ENCODE data around the gene NYAP2. TPM values are rescaled to one million over a fixed set of nuclear protein-coding genes. Genes with fewer than 3 reads are reported as not detected.

NYAP2 gene
- total and polyA plus RNA-seq, 2 of the 4 experiments (the other 2 are of a cell fraction): not detected

DNA sequence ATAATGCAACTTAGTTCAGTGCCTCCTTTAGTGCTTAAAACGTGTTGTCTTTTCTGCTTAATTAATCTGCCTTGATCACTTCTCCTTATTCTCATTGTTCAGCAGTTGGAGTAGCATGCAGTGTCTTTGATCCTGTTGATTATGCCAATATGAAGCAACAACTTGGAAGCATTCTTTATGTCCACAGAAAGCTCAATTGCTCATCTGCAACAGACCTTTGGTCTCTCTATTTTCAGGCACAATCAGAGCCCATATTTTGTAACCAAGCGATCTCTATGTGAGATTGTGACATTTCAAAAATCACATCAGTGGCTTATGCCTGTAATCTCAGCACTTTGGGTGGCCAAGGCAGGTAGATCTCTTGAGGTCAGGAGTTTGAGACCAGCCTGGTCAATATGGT lies 217.3 kb downstream of the NYAP2 start:
- no peak for TF ChIP-seq MXI1 (IDR thresholded peaks at IDR 0.05; ENCODE audit: borderline replicate concordance, low read depth, low read length)
- no peak for TF ChIP-seq SMC3 (IDR thresholded peaks at IDR 0.05; ENCODE audit: low read depth, low read length)
- TF ChIP-seq CEBPB (IDR thresholded peaks at IDR 0.05; ENCODE audit: low read depth, low read length): no peak
- TF ChIP-seq, protein P1, sequence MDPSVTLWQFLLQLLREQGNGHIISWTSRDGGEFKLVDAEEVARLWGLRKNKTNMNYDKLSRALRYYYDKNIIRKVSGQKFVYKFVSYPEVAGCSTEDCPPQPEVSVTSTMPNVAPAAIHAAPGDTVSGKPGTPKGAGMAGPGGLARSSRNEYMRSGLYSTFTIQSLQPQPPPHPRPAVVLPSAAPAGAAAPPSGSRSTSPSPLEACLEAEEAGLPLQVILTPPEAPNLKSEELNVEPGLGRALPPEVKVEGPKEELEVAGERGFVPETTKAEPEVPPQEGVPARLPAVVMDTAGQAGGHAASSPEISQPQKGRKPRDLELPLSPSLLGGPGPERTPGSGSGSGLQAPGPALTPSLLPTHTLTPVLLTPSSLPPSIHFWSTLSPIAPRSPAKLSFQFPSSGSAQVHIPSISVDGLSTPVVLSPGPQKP (IDR thresholded peaks at IDR 0.05; ENCODE audit: borderline replicate concordance, low read depth, low read length): no peak
- TF ChIP-seq, protein P2, sequence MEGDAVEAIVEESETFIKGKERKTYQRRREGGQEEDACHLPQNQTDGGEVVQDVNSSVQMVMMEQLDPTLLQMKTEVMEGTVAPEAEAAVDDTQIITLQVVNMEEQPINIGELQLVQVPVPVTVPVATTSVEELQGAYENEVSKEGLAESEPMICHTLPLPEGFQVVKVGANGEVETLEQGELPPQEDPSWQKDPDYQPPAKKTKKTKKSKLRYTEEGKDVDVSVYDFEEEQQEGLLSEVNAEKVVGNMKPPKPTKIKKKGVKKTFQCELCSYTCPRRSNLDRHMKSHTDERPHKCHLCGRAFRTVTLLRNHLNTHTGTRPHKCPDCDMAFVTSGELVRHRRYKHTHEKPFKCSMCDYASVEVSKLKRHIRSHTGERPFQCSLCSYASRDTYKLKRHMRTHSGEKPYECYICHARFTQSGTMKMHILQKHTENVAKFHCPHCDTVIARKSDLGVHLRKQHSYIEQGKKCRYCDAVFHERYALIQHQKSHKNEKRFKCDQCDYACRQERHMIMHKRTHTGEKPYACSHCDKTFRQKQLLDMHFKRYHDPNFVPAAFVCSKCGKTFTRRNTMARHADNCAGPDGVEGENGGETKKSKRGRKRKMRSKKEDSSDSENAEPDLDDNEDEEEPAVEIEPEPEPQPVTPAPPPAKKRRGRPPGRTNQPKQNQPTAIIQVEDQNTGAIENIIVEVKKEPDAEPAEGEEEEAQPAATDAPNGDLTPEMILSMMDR (conservative IDR thresholded peaks at IDR 0.05; ENCODE audit: low read depth, low read length): no peak
- TF ChIP-seq, protein P3, sequence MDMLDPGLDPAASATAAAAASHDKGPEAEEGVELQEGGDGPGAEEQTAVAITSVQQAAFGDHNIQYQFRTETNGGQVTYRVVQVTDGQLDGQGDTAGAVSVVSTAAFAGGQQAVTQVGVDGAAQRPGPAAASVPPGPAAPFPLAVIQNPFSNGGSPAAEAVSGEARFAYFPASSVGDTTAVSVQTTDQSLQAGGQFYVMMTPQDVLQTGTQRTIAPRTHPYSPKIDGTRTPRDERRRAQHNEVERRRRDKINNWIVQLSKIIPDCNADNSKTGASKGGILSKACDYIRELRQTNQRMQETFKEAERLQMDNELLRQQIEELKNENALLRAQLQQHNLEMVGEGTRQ (IDR thresholded peaks at IDR 0.05; ENCODE audit: low read depth, low read length): no peak
- TF ChIP-seq CHD1 (IDR thresholded peaks at IDR 0.05; ENCODE audit: low read depth, low read length): no peak
- TF ChIP-seq POLR2A (IDR thresholded peaks at IDR 0.05; ENCODE audit: low read depth, low read length): no peak
- no peak for TF ChIP-seq NFE2L2 (IDR thresholded peaks at IDR 0.05; ENCODE audit: low read depth, low read length)
- TF ChIP-seq RFX5 (IDR thresholded peaks at IDR 0.05; ENCODE audit: low read depth, low read length): no peak
- TF ChIP-seq FOS (IDR thresholded peaks at IDR 0.05; ENCODE audit: low read depth, low read length): no peak
- no peak for TF ChIP-seq RAD21 (IDR thresholded peaks at IDR 0.05; ENCODE audit: low read length)
- no peak for TF ChIP-seq BHLHE40 (IDR thresholded peaks at IDR 0.05; ENCODE audit: low read depth, low read length)
- no peak for TF ChIP-seq RCOR1 (IDR thresholded peaks at IDR 0.05; ENCODE audit: insufficient replicate concordance, low read length)

More for the DNA sequence above, 217.3 kb downstream of the NYAP2 start:
- WGBS, 2 experiments (ENCODE audit: extremely low coverage in 2 of 2, insufficient read length in 1 of 2): no CpG with 5 or more reads among the region's 2 CpGs
- CTCF ChIA-PET: interaction anchor here (0.5 kb wide), 1 partner anchor 141 kb away, joined by 5 read pairs; no protein-coding TSS in a partner anchor
- H3K9ac ChIP-seq (ENCODE audit: low read depth, low read length): no peak overlapping the region
- no peak overlapping the region for H3K4me3 ChIP-seq (ENCODE audit: insufficient read depth, low read depth, low read length)
- no peaks in the 10 kb centered on the region for H3K4me1 ChIP-seq (ENCODE audit: control insufficient read depth, insufficient read depth, low read length)
- in situ Hi-C loops (cut with MboI; ENCODE audit: low sequenced_read_pairs): no loop called here
- no peak overlapping the region for H2AFZ ChIP-seq (replicated peaks; ENCODE audit: low read length, poor library complexity)
- H3K9me3 ChIP-seq (ENCODE audit: control insufficient read depth, insufficient read depth, low read length): no peaks in the 10 kb centered on the region
- dilution Hi-C loops (cut with HindIII; ENCODE audit: low sequenced_read_pairs, unreplicated experiment): no loop called here
- H3K9me1 ChIP-seq (ENCODE audit: insufficient read depth, low read length): no peaks in the 10 kb centered on the region
- H2BK20ac ChIP-seq (ENCODE audit: low read depth, low read length): no peak overlapping the region
- H3K27ac ChIP-seq (ENCODE audit: insufficient read depth, low read length): no peak overlapping the region
- no peaks in the 10 kb centered on the region for H3K79me1 ChIP-seq (ENCODE audit: low read depth in 1 of 2, low read length in 2 of 2)
- BruUV-seq (replicated peaks): no TSS peak
- H4K20me1 ChIP-seq (ENCODE audit: insufficient read depth, low read length): no peaks in the 10 kb centered on the region
- POLR2A ChIA-PET (ENCODE audit: unreplicated experiment): no interaction called here
- no peak overlapping the region for H2BK120ac ChIP-seq (ENCODE audit: low read depth, low read length)
- intact Hi-C loops (cut with micrococcal nuclease): no loop called here
- H3K4me2 ChIP-seq (ENCODE audit: low read depth, low read length): no peak overlapping the region
- ATAC-seq (ENCODE audit: low read depth) (no peak), DNase-seq (no peak)
- no peak overlapping the region for H4K91ac ChIP-seq (ENCODE audit: insufficient read depth, low read depth, low read length)
- no peaks in the 10 kb centered on the region for H3K36me3 ChIP-seq (ENCODE audit: control insufficient read depth, insufficient read depth, low read length)
- no peak overlapping the region for H4K8ac ChIP-seq (ENCODE audit: low read depth in 2 of 2, low read length in 2 of 2)
- H3K18ac ChIP-seq (ENCODE audit: low read depth, low read length): no peak overlapping the region
- no peak overlapping the region for H3K14ac ChIP-seq (replicated peaks; ENCODE audit: low read depth, low read length)
- no peaks in the 10 kb centered on the region; the same call in 1 of the 2 replicates for H3K27me3 ChIP-seq (ENCODE audit: control insufficient read depth, insufficient read depth, low read length)
- no peak overlapping the region for H4K5ac ChIP-seq (ENCODE audit: low read depth, low read length)
- no peak overlapping the region for H3K23ac ChIP-seq (ENCODE audit: low read depth, low read length)
- no peak overlapping the region for H2BK5ac ChIP-seq (ENCODE audit: low read depth, low read length, poor library complexity, severe bottlenecking)
- no peak overlapping the region for H3K4ac ChIP-seq (ENCODE audit: low read depth, low read length)
- no peak overlapping the region for H3K56ac ChIP-seq (ENCODE audit: extremely low read depth, insufficient read depth, low read length)
- no peak overlapping the region for H2AK5ac ChIP-seq (ENCODE audit: low read depth, low read length)
- H2AK9ac ChIP-seq (replicated peaks; ENCODE audit: low read depth, low read length, poor library complexity): no peak overlapping the region
- no peak overlapping the region for H2BK15ac ChIP-seq (ENCODE audit: low read depth, low read length)
